Astrocyte (in vitro differentiated cells and primary cell): Measurements from ENCODE around the gene SERHL2.

Experiments
- CTCF ChIP-seq: IDR thresholded peaks from 2 replicates; pipeline ENCODE4 v1.5.1; 2011; ENCODE audit warnings: low read depth, mild to moderate bottlenecking, inconsistent platforms, low read length, moderate library complexity; ENCODE audit not compliant: insufficient read depth
- EZH2 ChIP-seq: IDR thresholded peaks from 2 replicates; pipeline ENCODE4 v1.6.1; 2012; ENCODE audit warnings: mild to moderate bottlenecking, low read length, inconsistent platforms; ENCODE audit not compliant: insufficient read depth

- TF ChIP-seq CTCF (no peak), EZH2 (no peak)
These were observed 31.3 kb downstream of the SERHL2 start for GRCh38 chr22:42585096-42585495.
